Testis (tissue), 3 donors: Measurements from ENCODE around the gene GUCD1. TPM values are rescaled to one million over a fixed set of nuclear protein-coding genes. Genes with fewer than 3 reads are reported as not detected.

Experiments used
- DNase-seq: peaks from one replicate; pipeline ENCODE4 v3.0.0-alpha.2; 2019
- H3K27ac ChIP-seq, 2 donors: fragments of 200-600 bp; sonication (generic); one replicate each; pipeline ENCODE4 v1.5.1; 2019
- H3K27me3 ChIP-seq: fragments of 200-600 bp; sonication (generic); one replicate; pipeline ENCODE4 v1.5.1; 2019
- H3K36me3 ChIP-seq: fragments of 200-600 bp; sonication (generic); one replicate; pipeline ENCODE4 v1.5.1; 2017; ENCODE audit warnings: low read depth; ENCODE audit errors: missing control alignments
- H3K4me1 ChIP-seq: fragments of 200-600 bp; sonication (generic); one replicate; pipeline ENCODE4 v1.5.1; 2019
- H3K4me3 ChIP-seq, 2 donors: fragments of 200-600 bp; sonication (generic); one replicate each; pipeline ENCODE4 v1.5.1; 2017 to 2019
- H3K9me3 ChIP-seq: fragments of 200-600 bp; sonication (generic); one replicate; pipeline ENCODE4 v1.5.1; 2017
- POLR2A ChIP-seq: fragments of 450-650 bp; IDR thresholded peaks from one replicate; pipeline ENCODE4 v1.6.1; 2017; ENCODE audit warnings: antibody characterized with exemption, mild to moderate bottlenecking, moderate library complexity
- WGBS, 2 donors: methylation state at CpG; one replicate each; pipeline ENCODE4 v1.1.5; 2018; 5-methylcytosine and 5-hydroxymethylcytosine counted together
- intact Hi-C: fragments of 100-400 bp; cut with DNase I; formaldehyde crosslinking; loops from one replicate; pipeline ENCODE4 v1.15.1; 2023; ENCODE audit warnings: low total_unique reads
- polyA plus RNA-seq: library from polyadenylated mRNA; stranded (reverse); fragments of 350-450 nt; fragmentation: Illumina TruSeq; extraction: RNeasy Lipid Tissue Mini Kit (QIAGEN cat#74804); gene quantifications from one replicate; pipeline ENCODE4 v1.2.3, GENCODE V29; 2014; ENCODE audit warnings: low read depth, low replicate concordance; ENCODE audit not compliant: insufficient read depth
- total RNA-seq, 2 donors: library from RNA; depleted of rRNA; stranded (reverse); fragments of >200 nt; gene quantifications; one replicate each; pipeline ENCODE4 v1.2.3, GENCODE V29; 2016
- TF ChIP-seq, protein P1 (sequence below), 3 experiments: fragments of 450-650 bp in 2 of 3; fragments of 200-600 bp in 1 of 3; sonication (generic) in 1 of 3; IDR thresholded peaks; one replicate each; pipeline ENCODE4 v1.5.1; 2016 to 2019; ENCODE audit warnings: antibody characterized with exemption in 3 of 3, mild to moderate bottlenecking in 2 of 3, moderate library complexity in 1 of 3

GUCD1 gene
- total and polyA plus RNA-seq, 3 donors from 2014 or later = 91.7 to 123 (median 93.6) TPM

DNA sequence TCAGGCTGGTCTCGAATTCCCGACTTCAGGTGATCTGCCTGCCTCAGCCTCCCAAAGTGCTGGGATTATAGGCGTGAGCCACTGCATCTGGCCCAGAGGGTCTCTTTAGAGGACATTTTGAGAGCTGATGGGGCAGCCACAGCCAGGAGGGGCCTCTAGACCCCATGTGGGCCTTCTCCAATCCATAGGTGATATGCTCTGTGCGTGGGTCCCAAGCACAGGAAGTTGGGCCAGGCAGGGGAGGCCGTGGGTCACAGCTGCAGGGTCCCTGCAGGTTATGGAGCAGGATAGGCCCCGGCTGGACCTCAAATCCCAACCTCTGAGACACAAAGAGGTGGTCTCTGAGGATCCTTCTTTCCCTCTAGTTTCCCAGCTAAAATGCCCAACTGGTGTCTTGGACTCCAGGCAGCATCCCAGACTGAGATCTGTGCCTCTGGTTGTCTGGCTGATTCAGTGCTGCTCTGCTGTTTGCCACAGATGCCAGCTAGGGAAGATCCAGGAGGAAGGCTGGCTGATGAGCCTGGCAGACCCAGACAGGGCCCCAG, 36.4 kb upstream of the GUCD1 start:
- WGBS, 2 donors = 84% methylated on average over 6 of the region's 6 CpGs; no CpG with 5 or more reads in 1 of the 2 donors
- Histone ChIP-seq H3K4me1 (peaks cover 52% of the 10 kb centered on the region), H3K27me3 (no peaks in the 10 kb centered on the region), H3K27ac (peak overlapping the region; percentile 14 to 88), H3K9me3 (no peaks in the 10 kb centered on the region), H3K36me3 (no peaks in the 10 kb centered on the region), H3K4me3 (no peak overlapping the region)
- DNase-seq = no peak
- TF ChIP-seq, protein P1, sequence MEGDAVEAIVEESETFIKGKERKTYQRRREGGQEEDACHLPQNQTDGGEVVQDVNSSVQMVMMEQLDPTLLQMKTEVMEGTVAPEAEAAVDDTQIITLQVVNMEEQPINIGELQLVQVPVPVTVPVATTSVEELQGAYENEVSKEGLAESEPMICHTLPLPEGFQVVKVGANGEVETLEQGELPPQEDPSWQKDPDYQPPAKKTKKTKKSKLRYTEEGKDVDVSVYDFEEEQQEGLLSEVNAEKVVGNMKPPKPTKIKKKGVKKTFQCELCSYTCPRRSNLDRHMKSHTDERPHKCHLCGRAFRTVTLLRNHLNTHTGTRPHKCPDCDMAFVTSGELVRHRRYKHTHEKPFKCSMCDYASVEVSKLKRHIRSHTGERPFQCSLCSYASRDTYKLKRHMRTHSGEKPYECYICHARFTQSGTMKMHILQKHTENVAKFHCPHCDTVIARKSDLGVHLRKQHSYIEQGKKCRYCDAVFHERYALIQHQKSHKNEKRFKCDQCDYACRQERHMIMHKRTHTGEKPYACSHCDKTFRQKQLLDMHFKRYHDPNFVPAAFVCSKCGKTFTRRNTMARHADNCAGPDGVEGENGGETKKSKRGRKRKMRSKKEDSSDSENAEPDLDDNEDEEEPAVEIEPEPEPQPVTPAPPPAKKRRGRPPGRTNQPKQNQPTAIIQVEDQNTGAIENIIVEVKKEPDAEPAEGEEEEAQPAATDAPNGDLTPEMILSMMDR (IDR thresholded peaks at IDR 0.05) = no peak
- no peak for TF ChIP-seq POLR2A
- intact Hi-C loops = no loop called here

DNA sequence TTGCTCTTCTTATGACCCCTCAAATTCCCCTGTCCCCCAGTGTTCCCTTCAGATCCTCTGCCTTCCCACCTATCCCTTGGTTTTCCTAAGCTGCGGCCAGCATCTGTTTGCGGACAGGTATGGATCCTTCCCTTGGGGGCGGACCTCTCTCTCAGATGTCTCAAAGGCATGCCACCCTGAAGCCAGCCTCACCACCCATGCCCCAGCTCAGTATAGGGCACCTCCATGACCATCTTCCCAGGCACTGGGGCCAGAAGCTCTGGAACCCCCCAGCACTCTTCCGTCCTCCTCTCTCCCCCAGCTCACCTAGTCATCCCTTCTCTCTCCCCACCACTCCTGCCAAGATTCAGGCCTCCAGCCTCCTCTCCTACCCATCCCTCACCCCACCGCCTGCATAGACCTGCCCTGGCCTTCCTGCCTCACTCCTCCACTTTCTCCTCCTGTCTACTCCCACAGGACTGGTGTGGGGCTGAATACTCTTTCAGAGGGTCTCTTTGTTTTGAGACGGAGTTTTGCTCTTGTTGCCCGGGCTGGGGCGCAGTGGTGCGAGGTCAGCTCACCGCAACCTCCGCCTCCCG, 35.7 kb upstream of the GUCD1 start:
- no peak for TF ChIP-seq POLR2A
- TF ChIP-seq, protein P1 (IDR thresholded peaks at IDR 0.05) = no peak
- Histone ChIP-seq H3K27ac (peak overlapping the region; percentile 14 to 88), H3K4me3 (no peak overlapping the region), H3K9me3 (no peaks in the 10 kb centered on the region), H3K36me3 (no peaks in the 10 kb centered on the region), H3K27me3 (no peaks in the 10 kb centered on the region), H3K4me1 (peaks cover 52% of the 10 kb centered on the region)
- 72 to 93% methylated on average over 12 of the region's 12 CpGs for WGBS, 2 donors
- no peak for DNase-seq
- intact Hi-C loops = no loop called here

DNA sequence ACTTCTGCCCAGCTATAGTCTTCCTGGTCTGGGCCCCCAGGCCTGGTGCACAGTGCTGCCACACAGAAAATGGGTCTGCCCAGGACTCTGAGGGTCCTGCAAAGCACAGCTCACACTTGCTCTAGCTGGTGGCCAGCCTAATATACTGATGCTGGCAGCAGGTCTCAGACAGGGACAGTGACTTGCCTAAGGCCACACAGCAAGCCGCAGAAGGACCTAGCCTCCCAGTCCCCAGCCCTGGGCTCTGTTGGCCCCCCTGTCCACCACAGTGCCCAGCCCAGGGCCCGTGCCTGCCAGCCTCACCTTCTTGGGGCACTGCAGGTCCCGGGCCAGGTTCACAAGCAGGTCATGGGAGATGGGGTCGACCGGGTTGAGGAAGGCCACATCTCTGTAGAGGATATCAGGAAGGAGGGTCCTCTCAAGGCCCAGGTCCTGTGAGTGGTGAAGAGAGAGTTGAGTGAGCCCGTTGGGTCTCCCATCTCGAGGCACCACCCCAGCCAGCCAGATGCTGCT, 34.6 kb upstream of the GUCD1 start:
- Histone ChIP-seq H3K4me1 (peaks cover 52% of the 10 kb centered on the region), H3K27ac (peak overlapping the region; percentile 64 to 88)
- 84 to 97% methylated on average over 6 to 7 of the region's 7 CpGs for WGBS, 2 donors

DNA sequence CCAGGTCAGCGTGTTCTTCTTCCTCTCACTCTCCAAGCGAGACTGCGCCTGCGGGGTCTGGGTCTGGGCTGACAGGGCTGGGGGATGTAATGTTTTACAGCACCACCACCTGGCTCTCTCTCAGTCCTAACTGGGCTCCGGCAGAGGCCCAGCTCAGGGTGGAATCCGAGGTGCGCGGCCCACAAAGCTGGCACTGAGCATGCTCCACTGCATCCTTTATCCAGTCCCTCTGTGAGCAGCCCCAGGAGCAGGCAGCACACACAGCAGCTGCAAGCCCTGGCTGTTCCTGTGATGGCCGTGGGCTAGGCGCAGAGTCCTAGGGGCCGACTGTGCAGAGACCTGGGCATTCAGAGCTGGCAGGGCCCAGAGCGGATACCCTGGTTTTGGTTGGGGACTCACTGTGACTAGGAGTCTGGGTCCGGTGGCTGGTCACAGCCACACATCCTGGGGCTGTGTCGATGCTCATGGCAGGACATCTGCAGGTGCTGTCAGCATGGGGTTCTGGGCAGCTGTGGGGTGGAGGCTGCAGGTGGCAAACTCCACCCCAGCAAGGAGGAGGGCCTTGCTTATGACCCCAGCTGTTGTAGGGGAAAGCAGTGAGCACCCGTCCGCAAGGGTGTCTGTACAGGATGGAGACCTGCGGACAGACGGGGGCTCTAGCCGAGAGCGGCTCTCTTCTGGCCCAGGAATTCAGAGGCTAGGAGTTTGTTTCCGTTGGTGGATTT, 34.0 kb upstream of the GUCD1 start:
- Histone ChIP-seq H3K36me3 (no peaks in the 10 kb centered on the region), H3K9me3 (no peaks in the 10 kb centered on the region), H3K4me1 (peaks cover 55% of the 10 kb centered on the region), H3K4me3 (no peak overlapping the region), H3K27me3 (no peaks in the 10 kb centered on the region), H3K27ac (peak overlapping the region; percentile 64 to 88)
- no peak for TF ChIP-seq POLR2A
- TF ChIP-seq, protein P1 (IDR thresholded peaks at IDR 0.05) = no peak
- 67 to 85% methylated on average over 7 to 20 of the region's 21 CpGs for WGBS, 2 donors
- intact Hi-C loops = no loop called here
- DNase-seq = no peak

More for the DNA sequence above, 34.6 kb upstream of the GUCD1 start:
- no peaks in the 10 kb centered on the region for H3K36me3 ChIP-seq
- intact Hi-C loops = no loop called here
- no peaks in the 10 kb centered on the region for H3K27me3 ChIP-seq
- H3K9me3 ChIP-seq = no peaks in the 10 kb centered on the region
- H3K4me3 ChIP-seq = no peak overlapping the region
- TF ChIP-seq POLR2A = no peak
- TF ChIP-seq, protein P1 (IDR thresholded peaks at IDR 0.05) = no peak
- no peak for DNase-seq
